Measurements from ENCODE around the gene CWF19L2.
A peak's percentile ranks its signal among the peaks of the same experiment; 100 is the strongest.
"Not testable (repeated sequence)": the region's sequence is repeated elsewhere in the genome, so short reads cannot be mapped to it uniquely, and the experiment has no call there.

Gene CWF19L2

GRCh38 chr11:107439586-107440167, 17.9 kb downstream of the CWF19L2 start:
- no peak for TF ChIP-seq CTCF (IDR thresholded peaks at IDR 0.05; ENCODE audit: control insufficient read depth, extremely low read depth, insufficient read depth)
- DNase-seq (ENCODE audit: low read depth), result no peak

GRCh38 chr11:107438148-107438547, 19.5 kb downstream of the CWF19L2 start:
- DNase-seq (ENCODE audit: low read depth), result no peak
- no peak overlapping the region for H3K4me3 ChIP-seq (ENCODE audit: low read depth, low read length)
- TF ChIP-seq CTCF (IDR thresholded peaks at IDR 0.05; ENCODE audit: control insufficient read depth, extremely low read depth, insufficient read depth), result peak; percentile 14; the same call in 1 of the 2 replicates

More at GRCh38 chr11:107439586-107440167, 17.9 kb downstream of the CWF19L2 start:
- no peak overlapping the region for H3K4me3 ChIP-seq (ENCODE audit: low read depth, low read length)

- TF ChIP-seq CTCF (IDR thresholded peaks at IDR 0.05; ENCODE audit: control insufficient read depth, extremely low read depth, insufficient read depth), result no peak
- DNase-seq (ENCODE audit: low read depth), result no peak
- no peak overlapping the region for H3K4me3 ChIP-seq (ENCODE audit: low read depth, low read length)
These were observed 27.1 kb downstream of the CWF19L2 start for GRCh38 chr11:107430525-107430924.

- DNase-seq (ENCODE audit: low read depth), result no peak
- no peak for TF ChIP-seq CTCF (IDR thresholded peaks at IDR 0.05; ENCODE audit: control insufficient read depth, extremely low read depth, insufficient read depth)
- no peak overlapping the region for H3K4me3 ChIP-seq (ENCODE audit: low read depth, low read length)
These were observed 29.9 kb downstream of the CWF19L2 start for GRCh38 chr11:107427569-107428180.

- no peak for TF ChIP-seq CTCF (IDR thresholded peaks at IDR 0.05; ENCODE audit: control insufficient read depth, extremely low read depth, insufficient read depth)
- DNase-seq (ENCODE audit: low read depth), result no peak
- H3K4me3 ChIP-seq (ENCODE audit: low read depth, low read length), result no peak overlapping the region
These were observed 44.3 kb downstream of the CWF19L2 start for GRCh38 chr11:107413352-107413751.

- DNase-seq (ENCODE audit: low read depth), result peak; percentile 68
- TF ChIP-seq CTCF (IDR thresholded peaks at IDR 0.05; ENCODE audit: control insufficient read depth, extremely low read depth, insufficient read depth), result no peak
- H3K4me3 ChIP-seq (ENCODE audit: low read depth, low read length), result no peak overlapping the region
These were observed 48.8 kb downstream of the CWF19L2 start for GRCh38 chr11:107408762-107409211.

- no peak for DNase-seq (ENCODE audit: low read depth)
- H3K4me3 ChIP-seq (ENCODE audit: low read depth, low read length), result no peak overlapping the region
- no peak for TF ChIP-seq CTCF (IDR thresholded peaks at IDR 0.05; ENCODE audit: control insufficient read depth, extremely low read depth, insufficient read depth)
These were observed 52.4 kb downstream of the CWF19L2 start for GRCh38 chr11:107405260-107405659.

- not testable (repeated sequence) for H3K4me3 ChIP-seq (ENCODE audit: low read depth, low read length); DNase-seq (ENCODE audit: low read depth)
These were observed 56.5 kb downstream of the CWF19L2 start for GRCh38 chr11:107401131-107401530.

Measured in LNCaP clone FGC (cell line).